Activated CD8-positive, alpha-beta T cell treated with anti-CD3 and anti-CD28 coated beads, Interleukin-2, amount 10 ng/mL, durations not matched to agents 7 days and 5 days (primary cell): ENCODE measurements around the gene RAD51. TPM values are rescaled to one million over a fixed set of nuclear protein-coding genes. Genes with fewer than 3 reads are reported as not detected.

Source experiments
- ATAC-seq: fragments of 150-1000 bp; cut with Tn5 transposase; one replicate; pipeline ENCODE4 v1.10.0; 2021; ENCODE audit warnings: moderate library complexity
- CTCF ChIA-PET: fragments of 350-600 bp; sonication (Branson Sonifier 250); formaldehyde crosslinking; loops from one replicate; lab custom pipeline; 2021; ENCODE audit warnings: antibody characterized with exemption; lab: Charles Lee
- POLR2A ChIA-PET: fragments of 350-600 bp; sonication (Branson Sonifier 250); formaldehyde crosslinking; loops from one replicate; lab custom pipeline; 2021; ENCODE audit warnings: antibody characterized with exemption; lab: Charles Lee
- DNase-seq: peaks from one replicate; pipeline ENCODE4 v3.0.0-alpha.2; 2020
- H3K27ac Mint-ChIP-seq: one replicate; pipeline ENCODE4 v1.8.0; 2021; ENCODE audit warnings: mild to moderate bottlenecking, mixed read lengths
- H3K27me3 Mint-ChIP-seq: one replicate; pipeline ENCODE4 v1.8.0; 2021; ENCODE audit warnings: low read depth, mixed read lengths
- H3K36me3 Mint-ChIP-seq: one replicate; pipeline ENCODE4 v1.8.0; 2021; ENCODE audit warnings: low read depth, mixed read lengths
- H3K4me1 Mint-ChIP-seq: one replicate; pipeline ENCODE4 v1.8.0; 2021; ENCODE audit warnings: low read depth, mixed read lengths
- H3K4me3 Mint-ChIP-seq: one replicate; pipeline ENCODE4 v1.8.0; 2021; ENCODE audit warnings: mild to moderate bottlenecking, mixed read lengths
- H3K9me3 Mint-ChIP-seq: one replicate; pipeline ENCODE4 v1.8.0; 2022; ENCODE audit warnings: mixed read lengths; ENCODE audit not compliant: insufficient read depth
- total RNA-seq, 2 experiments: library from RNA; stranded (reverse); gene quantifications; one replicate each; pipeline ENCODE4 v1.2.3, GENCODE V29; 2021

The RAD51 gene
- total RNA-seq, 2 experiments from 2014 or later = 82.7 to 87.3 TPM

DNA sequence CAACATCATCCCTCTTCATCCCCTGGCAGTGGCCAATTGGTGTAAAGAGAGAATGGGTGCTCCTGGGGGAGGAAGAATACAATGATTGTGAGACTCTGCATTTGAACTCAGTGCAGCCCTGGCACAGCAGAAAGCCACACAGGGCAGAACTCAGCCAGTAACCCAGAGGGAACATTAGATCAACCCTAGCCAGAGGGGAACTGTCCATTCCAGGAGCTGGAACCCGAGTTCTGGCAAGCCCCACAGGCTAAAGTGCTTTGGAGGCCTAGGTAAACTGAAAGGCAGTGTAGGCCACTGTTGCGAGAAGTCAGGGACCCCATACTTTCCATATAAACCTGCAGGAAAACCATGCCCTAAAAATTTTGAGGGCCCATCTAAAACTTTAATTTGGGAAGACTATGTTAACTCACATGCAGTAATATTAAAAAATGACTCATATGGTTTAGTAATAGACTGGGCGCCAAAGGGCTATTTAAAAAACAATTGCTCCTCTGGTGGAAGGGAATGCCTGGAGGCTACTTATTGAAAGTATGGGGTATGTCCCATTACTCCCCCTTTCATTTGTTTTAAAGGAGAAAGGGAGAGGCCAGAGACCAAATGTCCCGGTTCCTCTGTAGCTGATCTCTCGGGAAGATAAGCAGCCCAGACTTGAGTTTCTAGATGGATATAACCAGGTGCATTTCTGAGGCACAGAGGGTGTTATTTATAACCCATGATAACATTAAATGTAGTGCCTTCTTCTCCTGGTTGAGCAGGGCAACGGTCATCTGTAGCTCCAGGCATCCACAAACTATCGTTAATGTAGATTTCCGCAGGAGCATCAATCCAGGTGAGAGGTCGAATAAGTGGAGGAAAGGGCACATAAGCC is 5.8 kb upstream of the RAD51 start:
- ChIA-PET CTCF (no interaction called here), POLR2A (no interaction called here)
- no peak overlapping the region for H3K4me3 Mint-ChIP-seq
- H3K27ac Mint-ChIP-seq = no peak overlapping the region
- H3K4me1 Mint-ChIP-seq = peaks cover 8% of the 10 kb centered on the region
- DNase-seq (no peak), ATAC-seq (no peak)
- no peaks in the 10 kb centered on the region for H3K27me3 Mint-ChIP-seq
- H3K9me3 Mint-ChIP-seq = no peaks in the 10 kb centered on the region
- peaks cover 6% of the 10 kb centered on the region for H3K36me3 Mint-ChIP-seq

- ChIA-PET CTCF (interaction anchor here (0.6 kb wide), 1 partner anchor 29 kb away, joined by 3 read pairs; no protein-coding TSS in a partner anchor), POLR2A (no interaction called here)
These were observed 3.2 kb upstream of the RAD51 start for GRCh38 chr15:40691737-40692136.

GRCh38 chr15:40693904-40694687 is 878 bp upstream of the RAD51 start:
- POLR2A ChIA-PET = interaction anchor here (0.7 to 2.7 kb wide), 29 partner anchors 9 to 639 kb away, joined by 3 to 12 read pairs (median 4); partner anchors contain the start of genes CCDC32, DNAJC17, INO80 and NUSAP1
- H3K27ac Mint-ChIP-seq = peak overlapping the region; percentile 100
- H3K4me3 Mint-ChIP-seq = peak overlapping the region; percentile 100
- ATAC-seq = no peak
- H3K4me1 Mint-ChIP-seq = peaks cover 35% of the 10 kb centered on the region
- H3K36me3 Mint-ChIP-seq = peaks cover 30% of the 10 kb centered on the region
- H3K9me3 Mint-ChIP-seq = no peaks in the 10 kb centered on the region
- DNase-seq = no peak
- CTCF ChIA-PET = interaction anchor here (0.7 to 3.6 kb wide), 16 partner anchors 15 to 209 kb away, joined by 3 to 20 read pairs (median 4); no protein-coding TSS in a partner anchor
- no peaks in the 10 kb centered on the region for H3K27me3 Mint-ChIP-seq

More at GRCh38 chr15:40691737-40692136, 3.2 kb upstream of the RAD51 start:
- H3K36me3 Mint-ChIP-seq = peaks cover 18% of the 10 kb centered on the region
- no peak overlapping the region for H3K27ac Mint-ChIP-seq
- no peak for ATAC-seq
- DNase-seq = no peak
- H3K4me1 Mint-ChIP-seq = peaks cover 20% of the 10 kb centered on the region
- no peaks in the 10 kb centered on the region for H3K27me3 Mint-ChIP-seq
- no peak overlapping the region for H3K4me3 Mint-ChIP-seq
- H3K9me3 Mint-ChIP-seq = no peaks in the 10 kb centered on the region

GRCh38 chr15:40695469-40695890 is 506 bp downstream of the RAD51 start:
- peak; percentile 47 for ATAC-seq
- peak overlapping the region; percentile 100 for H3K4me3 Mint-ChIP-seq
- peak; percentile 36 for DNase-seq
- peaks cover 43% of the 10 kb centered on the region for H3K36me3 Mint-ChIP-seq
- ChIA-PET POLR2A (interaction anchor here (0.5 to 2.7 kb wide), 22 partner anchors 10 to 637 kb away, joined by 3 to 12 read pairs (median 4); partner anchors contain the start of genes CCDC32, DNAJC17, INO80 and NUSAP1), CTCF (interaction anchor here (1.0 to 3.6 kb wide), 11 partner anchors 16 to 164 kb away, joined by 3 to 20 read pairs (median 4); no protein-coding TSS in a partner anchor)
- H3K27ac Mint-ChIP-seq = peak overlapping the region; percentile 100
- H3K9me3 Mint-ChIP-seq = no peaks in the 10 kb centered on the region
- no peaks in the 10 kb centered on the region for H3K27me3 Mint-ChIP-seq
- peaks cover 47% of the 10 kb centered on the region for H3K4me1 Mint-ChIP-seq

DNA sequence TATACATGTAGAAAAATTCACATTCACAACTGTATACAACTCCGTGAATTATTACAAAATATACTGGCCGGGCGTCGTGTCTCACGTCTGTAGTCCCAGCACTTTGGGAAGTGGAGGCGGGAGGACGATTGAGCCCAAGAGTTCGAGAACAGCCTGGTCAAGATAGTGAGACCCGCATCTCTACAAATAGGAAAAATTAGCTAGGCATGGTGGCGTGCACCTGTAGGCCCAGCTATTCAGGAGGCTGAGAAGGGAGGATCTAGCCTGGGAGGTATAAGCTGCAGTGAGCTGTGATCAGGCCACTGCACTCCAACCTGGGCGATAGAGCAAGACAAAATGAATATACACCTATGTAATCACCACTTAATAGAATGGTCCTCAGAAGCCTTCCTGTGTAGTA is 1.3 kb downstream of the RAD51 start:
- Mint-ChIP-seq H3K4me1 (peaks cover 47% of the 10 kb centered on the region), H3K27me3 (no peaks in the 10 kb centered on the region), H3K9me3 (no peaks in the 10 kb centered on the region), H3K36me3 (peaks cover 48% of the 10 kb centered on the region), H3K4me3 (peak overlapping the region; percentile 100), H3K27ac (peak overlapping the region; percentile 100)
- POLR2A ChIA-PET = interaction anchor here (1.1 to 1.8 kb wide), 2 partner anchors 30 to 127 kb away, joined by 3 to 5 read pairs; partner anchors contain the start of gene RPUSD2
- ATAC-seq = no peak
- CTCF ChIA-PET = interaction anchor here (2.2 to 3.6 kb wide), 2 partner anchors 48 to 86 kb away, joined by 7 to 20 read pairs; no protein-coding TSS in a partner anchor
- DNase-seq = no peak

DNA sequence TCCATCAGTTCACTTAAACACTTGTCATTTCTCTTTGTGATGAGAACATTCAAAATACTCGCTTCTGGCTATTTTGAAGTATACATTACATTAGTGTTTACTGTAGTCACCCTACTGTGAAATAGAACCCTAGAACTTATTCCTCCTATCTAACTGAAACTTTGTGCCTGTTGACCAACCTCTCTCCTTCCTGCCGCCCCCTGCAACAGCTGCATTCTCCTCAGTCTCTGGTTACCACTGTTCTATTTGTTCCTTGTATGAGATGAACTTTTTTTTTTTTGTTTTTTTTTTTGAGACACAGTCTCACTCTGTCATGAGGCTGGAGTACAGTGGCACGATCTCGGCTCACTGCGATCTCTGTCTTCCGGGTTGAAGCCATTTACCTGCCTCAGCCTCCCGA is 2.9 kb downstream of the RAD51 start:
- no peak for ATAC-seq
- DNase-seq = no peak
- CTCF ChIA-PET = no interaction called here
- peaks cover 55% of the 10 kb centered on the region for H3K36me3 Mint-ChIP-seq
- H3K27ac Mint-ChIP-seq = no peak overlapping the region
- H3K4me1 Mint-ChIP-seq = peaks cover 49% of the 10 kb centered on the region
- no peaks in the 10 kb centered on the region for H3K9me3 Mint-ChIP-seq
- H3K4me3 Mint-ChIP-seq = peak overlapping the region; percentile 6
- no peaks in the 10 kb centered on the region for H3K27me3 Mint-ChIP-seq
- POLR2A ChIA-PET = no interaction called here

DNA sequence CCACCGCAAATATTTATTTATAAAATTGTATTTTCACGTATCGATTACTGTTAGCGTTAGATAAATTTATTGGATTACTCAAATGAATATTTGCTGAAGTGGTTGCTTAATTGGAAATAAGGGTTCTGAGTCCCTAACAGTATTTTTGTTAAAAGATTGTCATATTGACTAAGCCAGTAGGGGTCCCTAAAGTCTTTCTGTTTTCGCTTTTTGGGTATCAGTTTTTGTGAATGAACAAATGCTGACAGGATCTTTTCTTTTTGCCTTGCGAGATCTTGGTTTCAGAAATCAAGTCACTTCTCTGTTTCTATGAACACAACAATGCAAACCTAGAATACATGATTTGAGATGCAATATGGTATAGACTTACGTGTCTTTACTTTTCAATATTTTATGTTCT is 7.1 kb downstream of the RAD51 start:
- Mint-ChIP-seq H3K4me1 (peaks cover 31% of the 10 kb centered on the region), H3K9me3 (no peaks in the 10 kb centered on the region), H3K27me3 (no peaks in the 10 kb centered on the region), H3K36me3 (peaks cover 55% of the 10 kb centered on the region), H3K4me3 (no peak overlapping the region), H3K27ac (no peak overlapping the region)
- ATAC-seq = no peak
- CTCF ChIA-PET = interaction anchor here (1.2 to 2.1 kb wide), 2 partner anchors 35 to 80 kb away, joined by 4 to 7 read pairs; no protein-coding TSS in a partner anchor
- DNase-seq = no peak
- POLR2A ChIA-PET = no interaction called here

- POLR2A ChIA-PET = interaction anchor here (1.0 kb wide), 1 partner anchor 12 kb away, joined by 4 read pairs; no protein-coding TSS in a partner anchor
- CTCF ChIA-PET = interaction anchor here (0.6 to 3.7 kb wide), 2 partner anchors 58 to 76 kb away, joined by 3 to 13 read pairs; no protein-coding TSS in a partner anchor
- Mint-ChIP-seq H3K4me3 (no peak overlapping the region), H3K36me3 (peaks cover 47% of the 10 kb centered on the region), H3K27me3 (no peaks in the 10 kb centered on the region), H3K9me3 (no peaks in the 10 kb centered on the region), H3K27ac (no peak overlapping the region), H3K4me1 (peaks cover 6% of the 10 kb centered on the region)
- no peak for DNase-seq
- no peak for ATAC-seq
These were observed 11.1 kb downstream of the RAD51 start for GRCh38 chr15:40706121-40706520.

DNA sequence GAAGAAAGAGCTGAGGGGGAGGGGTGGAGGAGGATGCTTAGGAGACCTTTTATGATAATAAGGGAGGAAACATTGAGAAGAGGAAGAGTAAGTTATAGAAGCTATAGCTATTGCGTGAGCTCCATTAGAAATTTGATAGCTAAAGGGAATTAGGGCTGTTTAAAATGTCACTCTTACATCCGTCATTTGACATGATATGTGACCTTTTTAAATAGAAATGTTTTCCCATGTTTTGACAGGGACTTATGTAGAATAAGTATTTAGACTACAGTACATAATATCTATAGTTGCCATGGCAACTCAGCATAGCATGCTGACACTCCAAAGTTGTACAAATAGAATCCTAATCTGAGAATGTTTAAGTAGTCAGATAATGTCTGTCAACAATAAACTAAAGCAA is 19.2 kb downstream of the RAD51 start:
- POLR2A ChIA-PET = interaction anchor here (0.6 kb wide), 1 partner anchor 112 kb away, joined by 3 read pairs; no protein-coding TSS in a partner anchor
- H3K27me3 Mint-ChIP-seq = no peaks in the 10 kb centered on the region
- H3K27ac Mint-ChIP-seq = no peak overlapping the region
- CTCF ChIA-PET = interaction anchor here (1.3 kb wide), 1 partner anchor 68 kb away, joined by 3 read pairs; no protein-coding TSS in a partner anchor
- H3K9me3 Mint-ChIP-seq = no peaks in the 10 kb centered on the region
- H3K4me3 Mint-ChIP-seq = no peak overlapping the region
- no peak for DNase-seq
- ATAC-seq = no peak
- no peaks in the 10 kb centered on the region for H3K4me1 Mint-ChIP-seq
- H3K36me3 Mint-ChIP-seq = peaks cover 55% of the 10 kb centered on the region

DNA sequence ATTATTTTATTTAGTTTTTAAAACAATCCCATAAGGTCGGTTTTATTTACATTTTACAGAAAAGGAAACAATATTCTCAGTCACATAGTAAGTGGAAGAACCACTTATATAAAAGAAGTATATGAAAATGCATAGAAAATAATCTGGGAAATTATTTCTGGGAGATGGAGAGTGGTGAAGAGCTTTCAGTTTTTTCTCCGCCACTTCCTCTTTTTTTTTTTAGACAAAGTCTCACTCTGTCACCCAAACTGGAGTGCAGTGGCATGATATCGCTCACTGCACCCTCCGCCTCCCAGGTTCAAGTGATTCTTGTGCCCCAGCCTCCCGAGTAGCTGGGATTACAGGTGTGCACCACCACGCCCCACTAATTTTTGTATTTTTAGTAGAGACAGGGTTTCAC is 21.2 kb downstream of the RAD51 start:
- no peak overlapping the region for H3K4me3 Mint-ChIP-seq
- H3K27ac Mint-ChIP-seq = no peak overlapping the region
- ChIA-PET POLR2A (no interaction called here), CTCF (no interaction called here)
- DNase-seq = no peak
- H3K9me3 Mint-ChIP-seq = no peaks in the 10 kb centered on the region
- ATAC-seq = no peak
- peaks cover 54% of the 10 kb centered on the region for H3K36me3 Mint-ChIP-seq
- H3K27me3 Mint-ChIP-seq = no peaks in the 10 kb centered on the region
- H3K4me1 Mint-ChIP-seq = no peaks in the 10 kb centered on the region

- POLR2A ChIA-PET = interaction anchor here (0.6 kb wide), 1 partner anchor 133 kb away, joined by 4 read pairs; no protein-coding TSS in a partner anchor
- CTCF ChIA-PET = no interaction called here
- H3K4me1 Mint-ChIP-seq = peaks cover 10% of the 10 kb centered on the region
- DNase-seq (no peak), ATAC-seq (no peak)
- H3K27me3 Mint-ChIP-seq = no peaks in the 10 kb centered on the region
- H3K9me3 Mint-ChIP-seq = no peaks in the 10 kb centered on the region
- no peak overlapping the region for H3K4me3 Mint-ChIP-seq
- H3K27ac Mint-ChIP-seq = no peak overlapping the region
- peaks cover 49% of the 10 kb centered on the region for H3K36me3 Mint-ChIP-seq
These were observed 26.7 kb downstream of the RAD51 start for GRCh38 chr15:40721701-40722100.
